K562 (cell line): Measurements from ENCODE around the gene POLD3.

ENCODE experiments used
- CTCF ChIP-seq, 3 experiments: IDR thresholded peaks in 2 of 3; conservative IDR thresholded peaks in 1 of 3; 2 replicates each; pipeline ENCODE4 v1.5.1; 2011 to 2012; ENCODE audit warnings: low read length in 3 of 3, mild to moderate bottlenecking in 3 of 3, control low read depth in 2 of 3, improper control_type of control experiment in 1 of 3, inconsistent platforms in 1 of 3, low read depth in 1 of 3, mixed read lengths in 1 of 3, moderate library complexity in 1 of 3; ENCODE audit not compliant: insufficient read depth in 2 of 3
- MEF2D ChIP-seq: conservative IDR thresholded peaks from 2 replicates; pipeline ENCODE4 v1.6.1; 2016; ENCODE audit warnings: low read depth, missing genetic modification characterization, missing compliant biosample characterization
- MITF ChIP-seq: IDR thresholded peaks from 2 replicates; pipeline ENCODE4 v1.6.1; 2014; ENCODE audit warnings: antibody characterized with exemption
- SOX6 ChIP-seq: fragments of 450-650 bp; IDR thresholded peaks from 2 replicates; pipeline ENCODE4 v1.6.1; 2014; ENCODE audit warnings: mild to moderate bottlenecking
- TCF7 ChIP-seq: sonication (generic); IDR thresholded peaks from 2 replicates; pipeline ENCODE4 v1.6.1; 2016; ENCODE audit warnings: antibody characterized with exemption, borderline replicate concordance
- ZNF197 ChIP-seq: fragments of 200-800 bp; sonication (Bioruptor generic); IDR thresholded peaks from 2 replicates; pipeline ENCODE4 v1.6.1; 2016; ENCODE audit warnings: low read depth, missing genetic modification characterization, missing compliant biosample characterization
- ZNF639 ChIP-seq, 2 experiments: fragments of 200-800 bp in 1 of 2; sonication (Bioruptor generic) in 1 of 2; sonication (generic) in 1 of 2; formaldehyde crosslinking in 1 of 2; IDR thresholded peaks in 1 of 2; conservative IDR thresholded peaks in 1 of 2; 2 replicates each; pipeline versions ENCODE4 v1.5.0 to v1.6.1; 2016 to 2020; ENCODE audit warnings: missing compliant biosample characterization in 1 of 2, missing genetic modification characterization in 1 of 2, missing genetic modification reagents in 1 of 2
- ZSCAN29 ChIP-seq: fragments of 450-650 bp; IDR thresholded peaks from 2 replicates; pipeline ENCODE4 v1.6.1; 2017
- TF ChIP-seq, protein P1 (sequence below): fragments of 450-650 bp; IDR thresholded peaks from 2 replicates; pipeline ENCODE4 v1.6.1; 2016; ENCODE audit warnings: missing biosample characterization, missing genetic modification characterization

- no peak for TF ChIP-seq TCF7
- TF ChIP-seq CTCF (IDR thresholded peaks at IDR 0.05 in 2 of 3, conservative IDR thresholded peaks at IDR 0.05 in 1 of 3; ENCODE audit: insufficient read depth in 2 of 3, low read depth in 1 of 3, low read length in 3 of 3) = no peak
- TF ChIP-seq MEF2D (tag) = no peak
- TF ChIP-seq, protein P1, sequence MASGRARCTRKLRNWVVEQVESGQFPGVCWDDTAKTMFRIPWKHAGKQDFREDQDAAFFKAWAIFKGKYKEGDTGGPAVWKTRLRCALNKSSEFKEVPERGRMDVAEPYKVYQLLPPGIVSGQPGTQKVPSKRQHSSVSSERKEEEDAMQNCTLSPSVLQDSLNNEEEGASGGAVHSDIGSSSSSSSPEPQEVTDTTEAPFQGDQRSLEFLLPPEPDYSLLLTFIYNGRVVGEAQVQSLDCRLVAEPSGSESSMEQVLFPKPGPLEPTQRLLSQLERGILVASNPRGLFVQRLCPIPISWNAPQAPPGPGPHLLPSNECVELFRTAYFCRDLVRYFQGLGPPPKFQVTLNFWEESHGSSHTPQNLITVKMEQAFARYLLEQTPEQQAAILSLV (tag) = no peak
- no peak for TF ChIP-seq MITF
- no peak for TF ChIP-seq ZNF197 (CRISPR knock-in tag)
- TF ChIP-seq SOX6 = no peak
- no peak for TF ChIP-seq ZSCAN29
- TF ChIP-seq ZNF639 (CRISPR knock-in tag; conservative IDR thresholded peaks at IDR 0.05 in 1 of 2, IDR thresholded peaks at IDR 0.05 in 1 of 2) = no peak
Observed at GRCh38 chr11:74550991-74551753, 41.2 kb upstream of the POLD3 start.
